SK-N-MC (cell line): ENCODE data around the gene USP7.
A peak's percentile ranks its signal among the peaks of the same experiment; 100 is the strongest.

Experiments
- DNase-seq: peaks from one replicate; pipeline ENCODE4 v3.0.0-alpha.2; 2011; ENCODE audit warnings: low read depth, low spot score
- H3K27ac ChIP-seq: fragments of 200-600 bp; sonication (generic); 2 replicates; pipeline ENCODE4 v1.5.1; 2016; ENCODE audit warnings: mixed run types
- H3K36me3 ChIP-seq: fragments of 200-600 bp; sonication (generic); 2 replicates; pipeline ENCODE4 v1.6.1; 2017; ENCODE audit warnings: antibody characterized with exemption, low read length, mixed read lengths; ENCODE audit not compliant: insufficient read depth
- H3K4me3 ChIP-seq: fragments of 200-600 bp; sonication (generic); 2 replicates; pipeline ENCODE4 v1.5.1; 2016
- H3K9ac ChIP-seq: fragments of 200-600 bp; sonication (generic); 2 replicates; pipeline ENCODE4 v1.8.0; 2017; ENCODE audit warnings: mixed run types, mixed read lengths; ENCODE audit not compliant: insufficient read length
- H3K9me3 ChIP-seq: fragments of 200-600 bp; sonication (generic); 2 replicates; pipeline ENCODE4 v1.6.1; 2017; ENCODE audit warnings: low read depth, mild to moderate bottlenecking, antibody characterized with exemption, low read length, moderate library complexity, mixed read lengths
- EZH2 ChIP-seq: fragments of 200-600 bp; sonication (generic); IDR thresholded peaks from one replicate; pipeline ENCODE4 v1.6.1; 2017; ENCODE audit warnings: antibody characterized with exemption
- FOXP2 ChIP-seq: optimal IDR thresholded peaks from 2 replicates; pipeline ENCODE3; 2011; ENCODE audit warnings: mild to moderate bottlenecking, moderate library complexity; ENCODE audit not compliant: insufficient read depth; ENCODE audit errors: extremely low read length, control extremely low read depth
- POLR2AphosphoS5 ChIP-seq: IDR thresholded peaks from 2 replicates; pipeline ENCODE4 v1.6.1; 2012; ENCODE audit warnings: mild to moderate bottlenecking, low read depth, low read length, borderline replicate concordance

Gene USP7

GRCh38 chr16:8864480-8865110, 99.1 kb downstream of the USP7 start:
- Histone ChIP-seq H3K9me3 (no peaks in the 10 kb centered on the region), H3K4me3 (peak overlapping the region; percentile 99), H3K27ac (peak overlapping the region; percentile 48; the same call in 1 of the 2 replicates), H3K9ac (no peak overlapping the region), H3K36me3 (peaks cover 59% of the 10 kb centered on the region)
- no peak for DNase-seq
- no peak for TF ChIP-seq POLR2AphosphoS5
- TF ChIP-seq FOXP2: no peak
- no peak for TF ChIP-seq EZH2

- no peak overlapping the region for H3K9ac ChIP-seq
- H3K9me3 ChIP-seq: no peaks in the 10 kb centered on the region
- H3K27ac ChIP-seq: peak overlapping the region; percentile 48; the same call in 1 of the 2 replicates
- peaks cover 66% of the 10 kb centered on the region for H3K36me3 ChIP-seq
- H3K4me3 ChIP-seq: 0 out of 2 replicates have a peak overlapping the region, but pooled peaks have one; percentile 15
- DNase-seq: no peak
- no peak for TF ChIP-seq POLR2AphosphoS5
- no peak for TF ChIP-seq EZH2
- TF ChIP-seq FOXP2: no peak
Observed at GRCh38 chr16:8863594-8864424, 99.9 kb downstream of the USP7 start.

- H3K4me3 ChIP-seq: no peak overlapping the region
- peak overlapping the region; percentile 30 for H3K27ac ChIP-seq
- no peak; the same call in 1 of the 2 replicates for TF ChIP-seq POLR2AphosphoS5
- no peak for TF ChIP-seq FOXP2
- no peaks in the 10 kb centered on the region for H3K9me3 ChIP-seq
- H3K36me3 ChIP-seq: peaks cover 73% of the 10 kb centered on the region
- H3K9ac ChIP-seq: no peak overlapping the region
- DNase-seq: no peak
Observed at GRCh38 chr16:8862309-8863130, 101.2 kb downstream of the USP7 start.

GRCh38 chr16:8861563-8862308, 102.0 kb downstream of the USP7 start:
- Histone ChIP-seq H3K4me3 (no peak overlapping the region), H3K36me3 (peaks cover 72% of the 10 kb centered on the region), H3K9me3 (no peaks in the 10 kb centered on the region), H3K27ac (peak overlapping the region; percentile 31; the same call in 1 of the 2 replicates), H3K9ac (no peak overlapping the region)
- no peak for DNase-seq
- TF ChIP-seq EZH2 (no peak), FOXP2 (no peak), POLR2AphosphoS5 (no peak)

GRCh38 chr16:8859913-8860881, 103.5 kb downstream of the USP7 start:
- TF ChIP-seq EZH2 (no peak), FOXP2 (no peak)
- H3K9ac ChIP-seq: no peak overlapping the region
- DNase-seq: no peak
- 0 out of 2 replicates have a peak overlapping the region, but pooled peaks have one; percentile 25 for H3K27ac ChIP-seq
- H3K9me3 ChIP-seq: no peaks in the 10 kb centered on the region
- peaks cover 75% of the 10 kb centered on the region for H3K36me3 ChIP-seq
- H3K4me3 ChIP-seq: no peak overlapping the region

GRCh38 chr16:8858994-8859912, 104.5 kb downstream of the USP7 start:
- TF ChIP-seq POLR2AphosphoS5 (no peak; the same call in 1 of the 2 replicates), FOXP2 (no peak), EZH2 (no peak)
- Histone ChIP-seq H3K27ac (no peak overlapping the region), H3K4me3 (no peak overlapping the region), H3K9me3 (no peaks in the 10 kb centered on the region), H3K9ac (no peak overlapping the region), H3K36me3 (peaks cover 78% of the 10 kb centered on the region)
- no peak for DNase-seq
